HCT116 (cell line): ENCODE results near the gene DRGX.

Experiments used
- CEBPB ChIP-seq: IDR thresholded peaks from 2 replicates; pipeline ENCODE4 v1.6.1; 2012; ENCODE audit warnings: low read depth
- ELF1 ChIP-seq: IDR thresholded peaks from 2 replicates; pipeline ENCODE4 v1.6.1; 2012; ENCODE audit warnings: low read depth, borderline replicate concordance
- FOSL1 ChIP-seq: IDR thresholded peaks from 2 replicates; pipeline ENCODE4 v1.6.1; 2012; ENCODE audit warnings: low read depth
- JUND ChIP-seq: IDR thresholded peaks from 2 replicates; pipeline ENCODE4 v1.6.1; 2012
- POLR2A ChIP-seq: IDR thresholded peaks from 2 replicates; pipeline ENCODE4 v1.7.0; 2011; ENCODE audit warnings: borderline replicate concordance; ENCODE audit not compliant: insufficient read depth, insufficient read length; ENCODE audit errors: extremely low read depth
- POLR2AphosphoS5 ChIP-seq: IDR thresholded peaks from 2 replicates; pipeline ENCODE4 v1.6.1; 2011; ENCODE audit warnings: mild to moderate bottlenecking, low read depth, low read length, moderate library complexity
- SRF ChIP-seq: IDR thresholded peaks from 2 replicates; pipeline ENCODE4 v1.6.1; 2012; ENCODE audit warnings: low read depth
- ZFX ChIP-seq: fragments of 450-650 bp; IDR thresholded peaks from 2 replicates; pipeline ENCODE4 v1.6.1; 2017
- ZNF274 ChIP-seq: fragments of 200-500 bp; sonication (Bioruptor generic); IDR thresholded peaks from 2 replicates; pipeline ENCODE4 v1.6.1; 2014; ENCODE audit warnings: mild to moderate bottlenecking, low read depth, low read length, inconsistent platforms
- TF ChIP-seq, protein P1 (sequence below), 3 experiments: fragments of 200-600 bp in 1 of 3; sonication (generic) in 1 of 3; IDR thresholded peaks in 2 of 3; conservative IDR thresholded peaks in 1 of 3; 2 replicates each; pipeline ENCODE4 v1.5.1; 2012 to 2017; ENCODE audit warnings: low read depth in 2 of 3, low read length in 2 of 3, antibody characterized with exemption in 1 of 3, borderline replicate concordance in 1 of 3, control low read depth in 1 of 3, mild to moderate bottlenecking in 1 of 3, mixed read lengths in 1 of 3, mixed run types in 1 of 3, moderate library complexity in 1 of 3; ENCODE audit not compliant: insufficient read depth in 1 of 3
- TF ChIP-seq, protein P2 (sequence below): IDR thresholded peaks from 2 replicates; pipeline ENCODE4 v1.6.1; 2012
- TF ChIP-seq, protein P3 (sequence below): IDR thresholded peaks from 2 replicates; pipeline ENCODE4 v1.6.1; 2012

DNA sequence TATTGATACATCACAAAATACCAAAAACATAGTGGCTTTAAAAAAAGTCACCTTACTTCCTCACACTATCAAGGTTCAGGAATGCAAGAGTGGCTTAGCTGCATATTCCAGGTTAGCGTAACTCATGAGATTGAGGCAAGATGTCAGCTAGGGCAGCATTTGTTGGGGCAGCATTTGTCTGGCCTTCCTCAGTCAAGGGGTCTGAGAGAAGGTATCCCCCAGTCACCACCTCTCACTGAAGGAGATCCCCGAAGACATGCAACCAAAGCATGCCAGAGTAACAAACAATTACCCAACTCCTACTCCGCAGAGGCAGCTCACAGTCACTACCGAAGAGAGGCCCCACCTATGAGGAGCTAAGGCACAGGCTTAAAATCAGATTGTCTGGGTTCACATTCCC, 48.5 kb downstream of the DRGX start:
- TF ChIP-seq POLR2A: no peak
- TF ChIP-seq, protein P1, sequence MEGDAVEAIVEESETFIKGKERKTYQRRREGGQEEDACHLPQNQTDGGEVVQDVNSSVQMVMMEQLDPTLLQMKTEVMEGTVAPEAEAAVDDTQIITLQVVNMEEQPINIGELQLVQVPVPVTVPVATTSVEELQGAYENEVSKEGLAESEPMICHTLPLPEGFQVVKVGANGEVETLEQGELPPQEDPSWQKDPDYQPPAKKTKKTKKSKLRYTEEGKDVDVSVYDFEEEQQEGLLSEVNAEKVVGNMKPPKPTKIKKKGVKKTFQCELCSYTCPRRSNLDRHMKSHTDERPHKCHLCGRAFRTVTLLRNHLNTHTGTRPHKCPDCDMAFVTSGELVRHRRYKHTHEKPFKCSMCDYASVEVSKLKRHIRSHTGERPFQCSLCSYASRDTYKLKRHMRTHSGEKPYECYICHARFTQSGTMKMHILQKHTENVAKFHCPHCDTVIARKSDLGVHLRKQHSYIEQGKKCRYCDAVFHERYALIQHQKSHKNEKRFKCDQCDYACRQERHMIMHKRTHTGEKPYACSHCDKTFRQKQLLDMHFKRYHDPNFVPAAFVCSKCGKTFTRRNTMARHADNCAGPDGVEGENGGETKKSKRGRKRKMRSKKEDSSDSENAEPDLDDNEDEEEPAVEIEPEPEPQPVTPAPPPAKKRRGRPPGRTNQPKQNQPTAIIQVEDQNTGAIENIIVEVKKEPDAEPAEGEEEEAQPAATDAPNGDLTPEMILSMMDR (IDR thresholded peaks at IDR 0.05 in 2 of 3, conservative IDR thresholded peaks at IDR 0.05 in 1 of 3; ENCODE audit: borderline replicate concordance in 1 of 3, insufficient read depth in 1 of 3, low read depth in 2 of 3, low read length in 2 of 3): no peak
- no peak for TF ChIP-seq ZFX
- TF ChIP-seq ZNF274: no peak
- TF ChIP-seq SRF: no peak
- no peak for TF ChIP-seq ELF1
- TF ChIP-seq, protein P2, sequence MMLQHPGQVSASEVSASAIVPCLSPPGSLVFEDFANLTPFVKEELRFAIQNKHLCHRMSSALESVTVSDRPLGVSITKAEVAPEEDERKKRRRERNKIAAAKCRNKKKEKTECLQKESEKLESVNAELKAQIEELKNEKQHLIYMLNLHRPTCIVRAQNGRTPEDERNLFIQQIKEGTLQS: no peak
- TF ChIP-seq JUND: no peak
- no peak for TF ChIP-seq CEBPB
- TF ChIP-seq POLR2AphosphoS5: no peak
- TF ChIP-seq, protein P3, sequence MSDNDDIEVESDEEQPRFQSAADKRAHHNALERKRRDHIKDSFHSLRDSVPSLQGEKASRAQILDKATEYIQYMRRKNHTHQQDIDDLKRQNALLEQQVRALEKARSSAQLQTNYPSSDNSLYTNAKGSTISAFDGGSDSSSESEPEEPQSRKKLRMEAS: no peak
- TF ChIP-seq FOSL1: no peak
